H9 (cell line): ENCODE data around the gene KLF13. TPM values are rescaled to one million over a fixed set of nuclear protein-coding genes. Genes with fewer than 3 reads are reported as not detected.

ENCODE experiments used
- DNase-seq: peaks from one replicate; pipeline ENCODE4 v3.0.0-alpha.2; 2017
- H2AFZ ChIP-seq: one replicate; pipeline ENCODE4 v1.6.1; 2013; ENCODE audit warnings: mild to moderate bottlenecking, low read length, control low read depth, moderate library complexity
- H2AK5ac ChIP-seq: 2 replicates; pipeline ENCODE4 v1.6.1; 2013; ENCODE audit warnings: low read length, control low read depth, mixed read lengths; ENCODE audit not compliant: insufficient read length
- H2BK120ac ChIP-seq: one replicate; pipeline ENCODE4 v1.6.1; 2013; ENCODE audit warnings: low read depth, mild to moderate bottlenecking, low read length, control low read depth, inconsistent platforms; ENCODE audit not compliant: poor library complexity, severe bottlenecking
- H2BK12ac ChIP-seq: 2 replicates; pipeline ENCODE4 v1.6.1; 2013; ENCODE audit warnings: low read length, control low read depth, mixed read lengths, low read depth; ENCODE audit not compliant: insufficient read length
- H2BK15ac ChIP-seq: 2 replicates; pipeline ENCODE4 v1.6.1; 2013; ENCODE audit warnings: low read depth, low read length, control low read depth
- H2BK20ac ChIP-seq: one replicate; pipeline ENCODE4 v1.6.1; 2013; ENCODE audit warnings: low read depth, mild to moderate bottlenecking, low read length, control low read depth, inconsistent platforms; ENCODE audit not compliant: poor library complexity, severe bottlenecking
- H2BK5ac ChIP-seq: 2 replicates; pipeline ENCODE4 v1.6.1; 2013; ENCODE audit warnings: low read length, control low read depth, mixed read lengths; ENCODE audit not compliant: insufficient read length
- H3K14ac ChIP-seq: 2 replicates; pipeline ENCODE4 v1.6.1; 2013; ENCODE audit warnings: low read length, control low read depth; ENCODE audit not compliant: insufficient read depth
- H3K18ac ChIP-seq: 2 replicates; pipeline ENCODE4 v1.6.1; 2013; ENCODE audit warnings: low read depth, mild to moderate bottlenecking, mixed read lengths, low read length, control low read depth; ENCODE audit not compliant: insufficient read length
- H3K23ac ChIP-seq: 2 replicates; pipeline ENCODE4 v1.6.1; 2013; ENCODE audit warnings: low read length, control low read depth, mixed read lengths, low read depth; ENCODE audit not compliant: insufficient read length
- H3K23me2 ChIP-seq: 2 replicates; pipeline ENCODE4 v1.6.1; 2013; ENCODE audit warnings: low read depth, mild to moderate bottlenecking, mixed read lengths, low read length, control low read depth; ENCODE audit not compliant: insufficient read length, poor library complexity, severe bottlenecking
- H3K27ac ChIP-seq: 2 replicates; pipeline ENCODE4 v1.5.1; 2013; ENCODE audit warnings: low read length, control low read depth, mixed read lengths, low read depth; ENCODE audit not compliant: insufficient read length
- H3K27me3 ChIP-seq: 2 replicates; pipeline ENCODE4 v1.6.1; 2013; ENCODE audit warnings: low read length, control low read depth, inconsistent platforms; ENCODE audit not compliant: insufficient read depth
- H3K4ac ChIP-seq: 2 replicates; pipeline ENCODE4 v1.6.1; 2013; ENCODE audit warnings: low read depth, mild to moderate bottlenecking, control low read depth, inconsistent platforms, low read length, moderate library complexity
- H3K4me1 ChIP-seq: 2 replicates; pipeline ENCODE4 v1.6.1; 2013; ENCODE audit warnings: low read length, control low read depth, inconsistent platforms; ENCODE audit not compliant: insufficient read depth
- H3K4me2 ChIP-seq: 2 replicates; pipeline ENCODE4 v1.6.1; 2013; ENCODE audit warnings: low read length, control low read depth, mixed read lengths; ENCODE audit not compliant: insufficient read length, insufficient read depth
- H3K56ac ChIP-seq: 2 replicates; pipeline ENCODE4 v1.6.1; 2013; ENCODE audit warnings: low read depth, mild to moderate bottlenecking, mixed read lengths, low read length, control low read depth; ENCODE audit not compliant: insufficient read length
- H3K79me1 ChIP-seq: 2 replicates; pipeline ENCODE4 v1.6.1; 2013; ENCODE audit warnings: low read depth, mild to moderate bottlenecking, moderate library complexity, low read length, control low read depth, inconsistent platforms; ENCODE audit not compliant: insufficient read depth, poor library complexity, severe bottlenecking
- H3K79me2 ChIP-seq: 2 replicates; pipeline ENCODE4 v1.6.1; 2013; ENCODE audit warnings: low read length, control low read depth, inconsistent platforms; ENCODE audit not compliant: insufficient read depth
- H3K9ac ChIP-seq: 2 replicates; pipeline ENCODE4 v1.6.1; 2013; ENCODE audit warnings: low read length, control low read depth, mixed read lengths; ENCODE audit not compliant: insufficient read length; ENCODE audit errors: extremely low read depth
- H3K9me3 ChIP-seq: one replicate; pipeline ENCODE4 v1.6.1; 2013; ENCODE audit warnings: low read depth, low read length, inconsistent platforms; ENCODE audit not compliant: control insufficient read depth
- H3T11ph ChIP-seq: one replicate; pipeline ENCODE4 v1.6.1; 2013; ENCODE audit warnings: mild to moderate bottlenecking, low read length, control low read depth, inconsistent platforms
- H4K20me1 ChIP-seq: one replicate; pipeline ENCODE4 v1.6.1; 2013; ENCODE audit not compliant: control insufficient read depth, insufficient read length, insufficient read depth
- H4K5ac ChIP-seq: 2 replicates; pipeline ENCODE4 v1.6.1; 2013; ENCODE audit warnings: low read depth, mild to moderate bottlenecking, mixed read lengths, low read length, control low read depth; ENCODE audit not compliant: insufficient read length
- H4K8ac ChIP-seq: replicated peaks from 2 replicates; pipeline ENCODE4 v1.6.1; 2013; ENCODE audit warnings: low read length, control low read depth, mixed read lengths, low read depth; ENCODE audit not compliant: insufficient read length
- H4K91ac ChIP-seq: 2 replicates; pipeline ENCODE4 v1.6.1; 2013; ENCODE audit warnings: low read depth, mild to moderate bottlenecking, moderate library complexity, mixed read lengths, low read length, control low read depth; ENCODE audit not compliant: insufficient read length
- H3K27ac Mint-ChIP-seq, 3 experiments: 2 replicates in 2 of 3; 3 replicates in 1 of 3; pipeline ENCODE4 v1.8.0; 2020 to 2021; ENCODE audit warnings: mixed read lengths in 3 of 3, mild to moderate bottlenecking in 1 of 3, moderate library complexity in 1 of 3
- H3K27me3 Mint-ChIP-seq: 2 replicates; pipeline ENCODE4 v1.8.0; 2021; ENCODE audit warnings: low read depth, mild to moderate bottlenecking, moderate library complexity, mixed read lengths
- H3K36me3 Mint-ChIP-seq, 3 experiments: 2 replicates in 2 of 3; 3 replicates in 1 of 3; pipeline ENCODE4 v1.8.0; 2020 to 2021; ENCODE audit warnings: low read depth in 3 of 3, mixed read lengths in 3 of 3; ENCODE audit not compliant: insufficient read depth in 1 of 3
- H3K4me1 Mint-ChIP-seq, 2 experiments: 2 replicates each; pipeline ENCODE4 v1.8.0; 2020; ENCODE audit warnings: mixed read lengths in 2 of 2
- H3K4me3 Mint-ChIP-seq, 2 experiments: 2 replicates in 1 of 2; 3 replicates in 1 of 2; pipeline ENCODE4 v1.8.0; 2020 to 2021; ENCODE audit warnings: mild to moderate bottlenecking in 2 of 2, mixed read lengths in 2 of 2, moderate library complexity in 1 of 2
- H3K9me3 Mint-ChIP-seq, 2 experiments: 2 replicates in 1 of 2; 3 replicates in 1 of 2; pipeline ENCODE4 v1.8.0; 2020; ENCODE audit warnings: mild to moderate bottlenecking in 2 of 2, mixed read lengths in 2 of 2, moderate library complexity in 1 of 2
- WGBS: extraction: QIAGEN DNeasy Blood & Tissue Kit; methylation state at CpG from one replicate; pipeline ENCODE4 v1.1.7; 2013; ENCODE audit warnings: missing lambda C conversion rate, low lambda C conversion rate, mixed read lengths; ENCODE audit not compliant: insufficient read length; ENCODE audit errors: extremely low coverage; 5-methylcytosine and 5-hydroxymethylcytosine counted together
- total RNA-seq: library from RNA; stranded (reverse); gene quantifications from 2 replicates; pipeline ENCODE4 v1.2.1, GENCODE V29; 2021
- TF ChIP-seq, protein P1 (sequence below): fragments of 200-600 bp; sonication (generic); conservative IDR thresholded peaks from 3 replicates; pipeline ENCODE4 v1.8.0; 2021; ENCODE audit warnings: antibody characterized with exemption, mild to moderate bottlenecking

The KLF13 gene
- total RNA-seq, 1 experiment from 2014 or later = 33.4 TPM

DNA sequence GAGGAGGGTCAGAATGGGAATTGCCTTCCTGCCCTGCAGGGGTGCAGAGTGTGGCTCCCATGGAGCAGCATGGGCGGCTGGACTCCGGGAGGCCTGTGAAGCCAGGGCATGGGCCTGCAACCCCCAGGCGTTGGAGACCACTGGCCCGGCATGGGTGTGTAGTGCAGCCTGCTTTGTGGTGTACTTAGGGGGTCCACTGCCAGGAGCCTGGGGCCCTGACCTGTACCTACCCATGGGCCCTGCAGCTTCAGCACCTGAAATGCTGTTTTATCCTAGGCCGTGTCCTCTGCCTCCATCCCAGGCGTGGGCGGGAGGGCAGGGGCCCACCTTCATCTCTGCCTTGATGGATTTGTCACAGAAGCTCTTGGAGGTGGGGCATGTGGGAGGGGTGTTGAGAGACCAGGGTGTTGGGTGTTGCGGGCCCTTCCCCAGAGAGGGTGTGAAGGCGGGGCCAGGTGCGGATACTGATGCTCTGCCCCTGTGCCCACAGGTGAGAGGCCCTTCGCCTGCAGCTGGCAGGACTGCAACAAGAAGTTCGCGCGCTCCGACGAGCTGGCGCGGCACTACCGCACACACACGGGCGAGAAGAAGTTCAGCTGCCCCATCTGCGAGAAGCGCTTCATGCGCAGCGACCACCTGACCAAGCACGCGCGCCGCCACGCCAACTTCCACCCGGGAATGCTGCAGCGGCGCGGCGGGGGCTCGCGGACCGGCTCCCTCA, 45.0 kb downstream of the KLF13 start:
- Histone ChIP-seq H3K23me2 (no peaks in the 10 kb centered on the region), H3K23ac (no peak overlapping the region), H3K9me3 (no peaks in the 10 kb centered on the region), H2AFZ (no peak overlapping the region), H4K91ac (no peak overlapping the region), H2BK20ac (no peak overlapping the region), H3T11ph (no peak overlapping the region), H3K79me2 (no peaks in the 10 kb centered on the region; the same call in 1 of the 2 replicates), H2BK15ac (no peak overlapping the region), H4K8ac (no peak overlapping the region), H3K27me3 (no peaks in the 10 kb centered on the region), H2BK5ac (no peak overlapping the region), H4K20me1 (no peaks in the 10 kb centered on the region), H3K79me1 (no peaks in the 10 kb centered on the region), H3K14ac (no peak overlapping the region), H3K4me2 (no peak overlapping the region), H3K4me1 (peaks cover 5% of the 10 kb centered on the region; the same call in 1 of the 2 replicates), H3K27ac (no peak overlapping the region), H4K5ac (no peak overlapping the region), H2BK12ac (no peak overlapping the region), H2AK5ac (no peak overlapping the region), H2BK120ac (no peak overlapping the region), H3K18ac (no peak overlapping the region), H3K56ac (no peak overlapping the region), H3K9ac (no peak overlapping the region), H3K4ac (no peak overlapping the region)
- TF ChIP-seq, protein P1, sequence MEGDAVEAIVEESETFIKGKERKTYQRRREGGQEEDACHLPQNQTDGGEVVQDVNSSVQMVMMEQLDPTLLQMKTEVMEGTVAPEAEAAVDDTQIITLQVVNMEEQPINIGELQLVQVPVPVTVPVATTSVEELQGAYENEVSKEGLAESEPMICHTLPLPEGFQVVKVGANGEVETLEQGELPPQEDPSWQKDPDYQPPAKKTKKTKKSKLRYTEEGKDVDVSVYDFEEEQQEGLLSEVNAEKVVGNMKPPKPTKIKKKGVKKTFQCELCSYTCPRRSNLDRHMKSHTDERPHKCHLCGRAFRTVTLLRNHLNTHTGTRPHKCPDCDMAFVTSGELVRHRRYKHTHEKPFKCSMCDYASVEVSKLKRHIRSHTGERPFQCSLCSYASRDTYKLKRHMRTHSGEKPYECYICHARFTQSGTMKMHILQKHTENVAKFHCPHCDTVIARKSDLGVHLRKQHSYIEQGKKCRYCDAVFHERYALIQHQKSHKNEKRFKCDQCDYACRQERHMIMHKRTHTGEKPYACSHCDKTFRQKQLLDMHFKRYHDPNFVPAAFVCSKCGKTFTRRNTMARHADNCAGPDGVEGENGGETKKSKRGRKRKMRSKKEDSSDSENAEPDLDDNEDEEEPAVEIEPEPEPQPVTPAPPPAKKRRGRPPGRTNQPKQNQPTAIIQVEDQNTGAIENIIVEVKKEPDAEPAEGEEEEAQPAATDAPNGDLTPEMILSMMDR = no peak
- H3K4me1 Mint-ChIP-seq = peaks cover 56 to 60% of the 10 kb centered on the region in 2 experiments
- peaks cover 7 to 37% (median 21%) of the 10 kb centered on the region in 3 experiments; a peak in 5 of 7 replicates for H3K36me3 Mint-ChIP-seq
- DNase-seq = no peak
- no peak overlapping the region for H3K4me3 Mint-ChIP-seq
- peaks cover 4 to 6% of the 10 kb centered on the region in 2 experiments; a peak in 3 of 5 replicates for H3K9me3 Mint-ChIP-seq
- no CpG with 5 or more reads among the region's 38 CpGs for WGBS
- H3K27ac Mint-ChIP-seq = no peak overlapping the region
- H3K27me3 Mint-ChIP-seq = no peaks in the 10 kb centered on the region; the same call in none of the 2 replicates
